WTC11 (cell line): ENCODE data around the gene RPL29. TPM values are rescaled to one million over a fixed set of nuclear protein-coding genes. Genes with fewer than 3 reads are reported as not detected.

Source experiments
- ATAC-seq: fragments of 200-7000 bp; cut with Tn5 transposase; 2 replicates; pipeline ENCODE4 v1.10.0; 2021; ENCODE audit warnings: mild to moderate bottlenecking, moderate library complexity
- CTCF ChIA-PET: fragments of 300-600 bp; sonication (Branson Sonifier 250); formaldehyde crosslinking; loops from one replicate; lab custom pipeline; 2021; ENCODE audit warnings: antibody characterized with exemption; lab: Charles Lee
- POLR2A ChIA-PET: fragments of 350-600 bp; sonication (Branson Sonifier 250); formaldehyde crosslinking; loops from one replicate; lab custom pipeline; 2021; ENCODE audit warnings: antibody characterized with exemption; lab: Charles Lee
- DNase-seq: peaks from one replicate; pipeline ENCODE4 v3.0.0; 2021; ENCODE audit warnings: low spot score
- H3K27ac Mint-ChIP-seq: 2 replicates; pipeline ENCODE4 v1.8.0; 2021; ENCODE audit warnings: mixed read lengths
- H3K27me3 Mint-ChIP-seq: 2 replicates; pipeline ENCODE4 v1.8.0; 2021; ENCODE audit warnings: low read depth, mild to moderate bottlenecking, moderate library complexity, mixed read lengths
- H3K36me3 Mint-ChIP-seq: 2 replicates; pipeline ENCODE4 v1.8.0; 2021; ENCODE audit warnings: mixed read lengths
- H3K4me1 Mint-ChIP-seq: 2 replicates; pipeline ENCODE4 v1.8.0; 2022; ENCODE audit warnings: mixed read lengths
- H3K4me3 Mint-ChIP-seq: 2 replicates; pipeline ENCODE4 v1.8.0; 2021; ENCODE audit warnings: mild to moderate bottlenecking, moderate library complexity, mixed read lengths
- H3K9me3 Mint-ChIP-seq: 2 replicates; pipeline ENCODE4 v1.8.0; 2021; ENCODE audit warnings: mixed read lengths
- ATF2 ChIP-seq: sonication (generic); formaldehyde crosslinking; IDR thresholded peaks from 2 replicates; pipeline ENCODE4 v1.8.1; 2022; ENCODE audit warnings: low read depth, missing genetic modification reagents, borderline replicate concordance
- CBFB ChIP-seq: sonication (generic); formaldehyde crosslinking; IDR thresholded peaks from 2 replicates; pipeline ENCODE4 v1.8.1; 2022; ENCODE audit warnings: mild to moderate bottlenecking, low read depth, missing genetic modification reagents
- FOXP1 ChIP-seq: sonication (generic); formaldehyde crosslinking; IDR thresholded peaks from 2 replicates; pipeline ENCODE4 v1.8.0; 2022; ENCODE audit warnings: missing genetic modification reagents, mild to moderate bottlenecking, moderate library complexity, borderline replicate concordance
- GRHL2 ChIP-seq: fragments of 250-450 bp; sonication (Bioruptor Pico); IDR thresholded peaks from 2 replicates; pipeline ENCODE4 v1.8.0; 2022; ENCODE audit warnings: mild to moderate bottlenecking, moderate library complexity; ENCODE audit not compliant: insufficient replicate concordance, severe bottlenecking
- HMGXB4 ChIP-seq: sonication (generic); formaldehyde crosslinking; IDR thresholded peaks from 2 replicates; pipeline ENCODE4 v1.8.1; 2023; ENCODE audit warnings: mild to moderate bottlenecking, moderate library complexity, missing genetic modification reagents
- IRF2 ChIP-seq: sonication (generic); formaldehyde crosslinking; IDR thresholded peaks from 2 replicates; pipeline ENCODE4 v1.8.0; 2022; ENCODE audit warnings: low read depth, missing genetic modification reagents, borderline replicate concordance
- OVOL2 ChIP-seq: fragments of 250-450 bp; sonication (Bioruptor Pico); IDR thresholded peaks from 2 replicates; pipeline ENCODE4 v1.9.0; 2021; ENCODE audit warnings: mild to moderate bottlenecking, borderline replicate concordance
- SMAD3 ChIP-seq: sonication (generic); formaldehyde crosslinking; IDR thresholded peaks from 2 replicates; pipeline ENCODE4 v1.8.0; 2022; ENCODE audit warnings: missing genetic modification reagents, mild to moderate bottlenecking, borderline replicate concordance
- SP1 ChIP-seq: sonication (generic); formaldehyde crosslinking; conservative IDR thresholded peaks from 2 replicates; pipeline ENCODE4 v1.8.1; 2022; ENCODE audit warnings: missing genetic modification reagents
- TCF7 ChIP-seq: sonication (generic); formaldehyde crosslinking; IDR thresholded peaks from 2 replicates; pipeline ENCODE4 v1.8.0; 2022; ENCODE audit warnings: mild to moderate bottlenecking, low read depth, missing genetic modification reagents, moderate library complexity
- ZNF138 ChIP-seq: sonication (generic); formaldehyde crosslinking; conservative IDR thresholded peaks from 2 replicates; pipeline ENCODE4 v1.8.1; 2022; ENCODE audit warnings: mild to moderate bottlenecking, moderate library complexity, missing genetic modification reagents
- ZNF416 ChIP-seq: fragments of 250-450 bp; sonication (Bioruptor Pico); IDR thresholded peaks from 2 replicates; pipeline ENCODE4 v1.9.0; 2021; ENCODE audit warnings: mild to moderate bottlenecking, inconsistent platforms
- ZNF671 ChIP-seq: fragments of 250-450 bp; sonication (Bioruptor Pico); IDR thresholded peaks from 2 replicates; pipeline ENCODE4 v1.8.0; 2021; ENCODE audit warnings: mild to moderate bottlenecking
- total RNA-seq: library from RNA; stranded (reverse); gene quantifications from 3 replicates; pipeline ENCODE4 v1.2.3, GENCODE V29; 2021
- TF ChIP-seq, protein P1 (sequence below): sonication (generic); formaldehyde crosslinking; IDR thresholded peaks from 2 replicates; pipeline ENCODE4 v1.8.0; 2023; ENCODE audit warnings: missing genetic modification reagents
- TF ChIP-seq, protein P2 (sequence below): fragments of 250-450 bp; sonication (Bioruptor Pico); IDR thresholded peaks from 2 replicates; pipeline ENCODE4 v1.8.0; 2021; ENCODE audit warnings: mild to moderate bottlenecking
- TF ChIP-seq, protein P3 (sequence below): fragments of 250-450 bp; sonication (Bioruptor Pico); IDR thresholded peaks from 2 replicates; pipeline ENCODE4 v2.1.2; 2022; ENCODE audit warnings: mild to moderate bottlenecking, moderate library complexity
- TF ChIP-seq, protein P4 (sequence below): fragments of 200-600 bp; IDR thresholded peaks from 2 replicates; pipeline ENCODE4 v1.8.0; 2022; ENCODE audit warnings: antibody characterized with exemption

Gene RPL29
- total RNA-seq, 1 experiment from 2014 or later = 1,343 TPM

DNA sequence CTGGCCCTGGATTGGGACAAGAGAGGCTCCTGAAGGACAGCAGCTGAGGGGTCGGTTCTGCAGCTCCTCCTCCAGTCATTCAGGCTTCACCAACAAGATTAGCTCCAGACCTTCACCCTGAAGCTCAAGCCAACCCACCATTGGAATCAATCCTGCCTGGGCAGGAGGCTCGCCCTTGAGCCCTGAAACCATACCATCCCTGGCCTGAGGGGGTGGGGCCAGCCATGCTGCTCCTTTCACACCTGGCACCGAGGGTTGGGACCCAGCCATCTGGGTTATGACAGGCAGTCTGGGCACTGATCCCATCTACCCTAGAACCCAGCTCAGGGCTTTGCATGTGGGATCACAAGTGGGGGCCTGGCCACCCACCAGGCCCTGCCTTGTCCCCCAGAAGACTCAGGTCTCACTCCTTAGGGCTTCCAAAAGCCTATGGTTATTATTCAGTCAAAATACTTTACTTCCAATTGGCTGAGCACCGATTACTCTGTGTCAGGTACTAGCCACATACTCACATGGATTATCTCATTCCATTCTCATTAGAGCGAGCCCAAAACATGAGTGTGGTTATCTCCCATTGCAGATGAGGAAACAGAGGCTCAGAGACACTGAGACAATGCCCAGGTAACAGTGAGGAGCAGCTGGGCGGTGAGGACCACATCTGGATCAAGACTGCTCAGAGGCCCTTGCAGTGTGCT lies 24.9 kb downstream of the RPL29 start:
- ATAC-seq = no peak
- Mint-ChIP-seq H3K27ac (no peak overlapping the region), H3K9me3 (no peaks in the 10 kb centered on the region), H3K4me1 (peaks cover 46% of the 10 kb centered on the region), H3K4me3 (no peak overlapping the region)
- TF ChIP-seq IRF2 (CRISPR knock-in tag) = no peak
- no peak for TF ChIP-seq HMGXB4
- no peak for TF ChIP-seq ZNF671 (CRISPR knock-in tag)
- TF ChIP-seq FOXP1 = no peak
- TF ChIP-seq, protein P1, sequence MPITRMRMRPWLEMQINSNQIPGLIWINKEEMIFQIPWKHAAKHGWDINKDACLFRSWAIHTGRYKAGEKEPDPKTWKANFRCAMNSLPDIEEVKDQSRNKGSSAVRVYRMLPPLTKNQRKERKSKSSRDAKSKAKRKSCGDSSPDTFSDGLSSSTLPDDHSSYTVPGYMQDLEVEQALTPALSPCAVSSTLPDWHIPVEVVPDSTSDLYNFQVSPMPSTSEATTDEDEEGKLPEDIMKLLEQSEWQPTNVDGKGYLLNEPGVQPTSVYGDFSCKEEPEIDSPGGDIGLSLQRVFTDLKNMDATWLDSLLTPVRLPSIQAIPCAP (CRISPR knock-in tag) = no peak
- no peak for TF ChIP-seq ZNF416 (CRISPR knock-in tag)
- TF ChIP-seq SMAD3 = no peak
- TF ChIP-seq, protein P2, sequence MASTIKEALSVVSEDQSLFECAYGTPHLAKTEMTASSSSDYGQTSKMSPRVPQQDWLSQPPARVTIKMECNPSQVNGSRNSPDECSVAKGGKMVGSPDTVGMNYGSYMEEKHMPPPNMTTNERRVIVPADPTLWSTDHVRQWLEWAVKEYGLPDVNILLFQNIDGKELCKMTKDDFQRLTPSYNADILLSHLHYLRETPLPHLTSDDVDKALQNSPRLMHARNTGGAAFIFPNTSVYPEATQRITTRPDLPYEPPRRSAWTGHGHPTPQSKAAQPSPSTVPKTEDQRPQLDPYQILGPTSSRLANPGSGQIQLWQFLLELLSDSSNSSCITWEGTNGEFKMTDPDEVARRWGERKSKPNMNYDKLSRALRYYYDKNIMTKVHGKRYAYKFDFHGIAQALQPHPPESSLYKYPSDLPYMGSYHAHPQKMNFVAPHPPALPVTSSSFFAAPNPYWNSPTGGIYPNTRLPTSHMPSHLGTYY (CRISPR knock-in tag) = no peak
- TF ChIP-seq GRHL2 = no peak
- no peak for TF ChIP-seq ZNF138
- TF ChIP-seq TCF7 (CRISPR knock-in tag) = no peak
- TF ChIP-seq OVOL2 (CRISPR knock-in tag) = no peak
- TF ChIP-seq SP1 (CRISPR knock-in tag) = no peak
- TF ChIP-seq, all 79 proteins: peak for 0
- no peak for DNase-seq
- POLR2A ChIA-PET = interaction anchor here (3.7 kb wide), 1 partner anchor 12 kb away, joined by 23 read pairs; the partner anchor contains the start of gene ACY1
- CTCF ChIA-PET = interaction anchor here (1.7 to 6.3 kb wide), 3 partner anchors 12 to 82 kb away, joined by 5 to 43 read pairs (median 41); partner anchors contain the start of genes ACY1, PARP3 and RRP9
- Mint-ChIP-seq H3K27me3 (peaks cover 27% of the 10 kb centered on the region), H3K36me3 (no peaks in the 10 kb centered on the region)

DNA sequence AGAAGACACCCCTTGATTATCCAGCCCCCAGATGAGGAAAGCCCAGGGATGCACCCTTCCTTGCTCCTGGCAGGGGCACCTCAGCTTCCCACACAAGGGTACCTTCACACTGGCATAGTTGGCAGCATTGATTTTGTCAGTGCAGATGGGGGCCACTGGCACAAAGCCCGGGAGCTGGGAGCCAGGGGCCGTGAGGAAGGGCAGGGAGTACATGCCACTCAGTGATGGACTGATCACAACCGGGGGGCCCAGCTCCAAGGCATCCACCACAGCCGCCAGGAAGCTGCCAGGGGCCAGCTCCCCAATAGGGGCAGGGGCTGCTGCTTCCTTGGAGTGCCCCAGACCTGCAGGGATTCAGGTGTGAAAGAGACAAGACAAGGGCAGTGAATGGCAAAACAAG lies 25.9 kb downstream of the RPL29 start:
- H3K4me3 Mint-ChIP-seq = no peak overlapping the region
- peaks cover 48% of the 10 kb centered on the region for H3K4me1 Mint-ChIP-seq
- TF ChIP-seq GRHL2 = no peak
- DNase-seq = no peak
- CTCF ChIA-PET = interaction anchor here (0.9 to 6.3 kb wide), 9 partner anchors 13 to 261 kb away, joined by 3 to 43 read pairs (median 3); partner anchors contain the start of genes ACY1, GPR62, PARP3 and RRP9
- H3K27ac Mint-ChIP-seq = no peak overlapping the region
- no peaks in the 10 kb centered on the region for H3K9me3 Mint-ChIP-seq
- ATAC-seq = no peak
- H3K27me3 Mint-ChIP-seq = peaks cover 27% of the 10 kb centered on the region
- POLR2A ChIA-PET = interaction anchor here (0.6 to 3.7 kb wide), 7 partner anchors 9 to 277 kb away, joined by 3 to 23 read pairs (median 4); partner anchors contain the start of genes ACY1, GPR62, PARP3 and RPL29
- H3K36me3 Mint-ChIP-seq = no peaks in the 10 kb centered on the region

- CTCF ChIA-PET = interaction anchor here (0.6 to 6.3 kb wide), 11 partner anchors 12 to 262 kb away, joined by 3 to 43 read pairs (median 3); partner anchors contain the start of genes ACY1, GPR62, PARP3 and RRP9
- Mint-ChIP-seq H3K9me3 (no peaks in the 10 kb centered on the region), H3K36me3 (no peaks in the 10 kb centered on the region), H3K4me3 (peak overlapping the region; percentile 81), H3K27me3 (peaks cover 22% of the 10 kb centered on the region), H3K27ac (peak overlapping the region; percentile 56), H3K4me1 (peaks cover 50% of the 10 kb centered on the region)
- ATAC-seq (peak; percentile 3; the same call in 1 of the 2 replicates), DNase-seq (peak; percentile 55)
- POLR2A ChIA-PET = interaction anchor here (0.6 to 3.7 kb wide), 12 partner anchors 8 to 277 kb away, joined by 3 to 23 read pairs (median 4); partner anchors contain the start of genes ACY1, GPR62, PARP3 and POC1A
- no peak for TF ChIP-seq ATF2 (CRISPR knock-in tag)
- no peak for TF ChIP-seq CBFB (CRISPR knock-in tag)
- TF ChIP-seq, protein P3, sequence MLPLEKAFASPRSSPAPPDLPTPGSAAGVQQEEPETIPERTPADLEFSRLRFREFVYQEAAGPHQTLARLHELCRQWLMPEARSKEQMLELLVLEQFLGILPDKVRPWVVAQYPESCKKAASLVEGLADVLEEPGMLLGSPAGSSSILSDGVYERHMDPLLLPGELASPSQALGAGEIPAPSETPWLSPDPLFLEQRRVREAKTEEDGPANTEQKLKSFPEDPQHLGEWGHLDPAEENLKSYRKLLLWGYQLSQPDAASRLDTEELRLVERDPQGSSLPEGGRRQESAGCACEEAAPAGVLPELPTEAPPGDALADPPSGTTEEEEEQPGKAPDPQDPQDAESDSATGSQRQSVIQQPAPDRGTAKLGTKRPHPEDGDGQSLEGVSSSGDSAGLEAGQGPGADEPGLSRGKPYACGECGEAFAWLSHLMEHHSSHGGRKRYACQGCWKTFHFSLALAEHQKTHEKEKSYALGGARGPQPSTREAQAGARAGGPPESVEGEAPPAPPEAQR (CRISPR knock-in tag) = no peak
- TF ChIP-seq, protein P4, sequence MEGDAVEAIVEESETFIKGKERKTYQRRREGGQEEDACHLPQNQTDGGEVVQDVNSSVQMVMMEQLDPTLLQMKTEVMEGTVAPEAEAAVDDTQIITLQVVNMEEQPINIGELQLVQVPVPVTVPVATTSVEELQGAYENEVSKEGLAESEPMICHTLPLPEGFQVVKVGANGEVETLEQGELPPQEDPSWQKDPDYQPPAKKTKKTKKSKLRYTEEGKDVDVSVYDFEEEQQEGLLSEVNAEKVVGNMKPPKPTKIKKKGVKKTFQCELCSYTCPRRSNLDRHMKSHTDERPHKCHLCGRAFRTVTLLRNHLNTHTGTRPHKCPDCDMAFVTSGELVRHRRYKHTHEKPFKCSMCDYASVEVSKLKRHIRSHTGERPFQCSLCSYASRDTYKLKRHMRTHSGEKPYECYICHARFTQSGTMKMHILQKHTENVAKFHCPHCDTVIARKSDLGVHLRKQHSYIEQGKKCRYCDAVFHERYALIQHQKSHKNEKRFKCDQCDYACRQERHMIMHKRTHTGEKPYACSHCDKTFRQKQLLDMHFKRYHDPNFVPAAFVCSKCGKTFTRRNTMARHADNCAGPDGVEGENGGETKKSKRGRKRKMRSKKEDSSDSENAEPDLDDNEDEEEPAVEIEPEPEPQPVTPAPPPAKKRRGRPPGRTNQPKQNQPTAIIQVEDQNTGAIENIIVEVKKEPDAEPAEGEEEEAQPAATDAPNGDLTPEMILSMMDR = no peak; the same call in 1 of the 2 replicates
Observed at GRCh38 chr3:51968883-51969678, 26.6 kb downstream of the RPL29 start.
